Colonic mucosa (tissue), 4 donors: Measurements from ENCODE around the gene ETV5. TPM values are rescaled to one million over a fixed set of nuclear protein-coding genes. Genes with fewer than 3 reads are reported as not detected.

Source experiments
- DNase-seq: peaks from one replicate; pipeline ENCODE4 v3.0.0-alpha.2; 2020
- H3K27ac ChIP-seq: fragments of 200-600 bp; one replicate; pipeline ENCODE4 v1.8.0; 2021
- H3K27me3 ChIP-seq: fragments of 200-600 bp; one replicate; pipeline ENCODE4 v1.8.0; 2021
- H3K36me3 ChIP-seq: fragments of 200-600 bp; one replicate; pipeline ENCODE4 v1.8.0; 2021
- H3K4me1 ChIP-seq: fragments of 200-600 bp; one replicate; pipeline ENCODE4 v1.8.0; 2021; ENCODE audit warnings: mild to moderate bottlenecking
- H3K4me3 ChIP-seq: fragments of 200-600 bp; one replicate; pipeline ENCODE4 v1.8.0; 2021
- H3K9ac ChIP-seq, 2 donors: one replicate each; pipeline ENCODE4 v1.7.0; 2013; ENCODE audit warnings: control low read depth in 2 of 2, low read depth in 2 of 2, low read length in 2 of 2
- H3K9me3 ChIP-seq: fragments of 200-600 bp; one replicate; pipeline ENCODE4 v1.8.0; 2021
- intact Hi-C: fragments of 100-400 bp; cut with DNase I; formaldehyde crosslinking; loops from one replicate; pipeline ENCODE4 v1.14.1; 2022
- total RNA-seq, 2 donors: library from RNA; stranded (reverse); fragmentation: NEBNext Ultra II Directional in 1 of 2; extraction: Animal tissue kit (Norgen Biotek cat#: 25700) in 1 of 2; gene quantifications; one replicate each; pipeline ENCODE4 v1.2.1, GENCODE V29; 2021
- TF ChIP-seq, protein P1 (sequence below): fragments of 200-600 bp; IDR thresholded peaks from one replicate; pipeline ENCODE4 v1.8.0; 2022; ENCODE audit warnings: antibody characterized with exemption, mild to moderate bottlenecking
- donor health status: healthy.
- donor health status: DM: no; HTN: no; CAD: no.
- donor health status: DM: no; HTN: no; CAD: no.

The ETV5 gene
- total RNA-seq, 2 donors from 2014 or later = 3.1 TPM

DNA sequence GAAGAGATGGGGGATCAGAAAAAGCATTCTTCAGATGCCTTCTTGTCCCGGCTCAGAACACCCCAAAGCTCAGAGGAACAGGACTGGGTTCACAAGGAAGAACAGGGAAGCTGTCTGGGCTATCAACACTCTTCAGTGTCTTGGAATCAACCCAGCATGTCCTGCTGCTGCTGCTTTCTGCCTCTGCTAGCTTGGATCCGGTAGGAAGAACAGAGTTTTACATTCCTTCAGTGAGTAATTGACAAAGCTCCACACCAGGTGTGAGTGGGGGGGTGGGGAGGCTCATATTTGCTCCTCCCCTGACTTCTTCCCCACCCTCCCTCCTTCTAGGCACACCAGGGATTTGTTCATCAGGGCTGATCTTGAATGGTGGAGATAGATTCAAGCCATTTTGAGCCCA, 13.1 kb upstream of the ETV5 start:
- no peak overlapping the region for H3K9ac ChIP-seq
- no peaks in the 10 kb centered on the region for H3K4me1 ChIP-seq
- no peak overlapping the region for H3K4me3 ChIP-seq
- H3K36me3 ChIP-seq = no peaks in the 10 kb centered on the region
- H3K27me3 ChIP-seq = peaks cover under 1% of the 10 kb centered on the region
- intact Hi-C loops = no loop called here
- TF ChIP-seq, protein P1, sequence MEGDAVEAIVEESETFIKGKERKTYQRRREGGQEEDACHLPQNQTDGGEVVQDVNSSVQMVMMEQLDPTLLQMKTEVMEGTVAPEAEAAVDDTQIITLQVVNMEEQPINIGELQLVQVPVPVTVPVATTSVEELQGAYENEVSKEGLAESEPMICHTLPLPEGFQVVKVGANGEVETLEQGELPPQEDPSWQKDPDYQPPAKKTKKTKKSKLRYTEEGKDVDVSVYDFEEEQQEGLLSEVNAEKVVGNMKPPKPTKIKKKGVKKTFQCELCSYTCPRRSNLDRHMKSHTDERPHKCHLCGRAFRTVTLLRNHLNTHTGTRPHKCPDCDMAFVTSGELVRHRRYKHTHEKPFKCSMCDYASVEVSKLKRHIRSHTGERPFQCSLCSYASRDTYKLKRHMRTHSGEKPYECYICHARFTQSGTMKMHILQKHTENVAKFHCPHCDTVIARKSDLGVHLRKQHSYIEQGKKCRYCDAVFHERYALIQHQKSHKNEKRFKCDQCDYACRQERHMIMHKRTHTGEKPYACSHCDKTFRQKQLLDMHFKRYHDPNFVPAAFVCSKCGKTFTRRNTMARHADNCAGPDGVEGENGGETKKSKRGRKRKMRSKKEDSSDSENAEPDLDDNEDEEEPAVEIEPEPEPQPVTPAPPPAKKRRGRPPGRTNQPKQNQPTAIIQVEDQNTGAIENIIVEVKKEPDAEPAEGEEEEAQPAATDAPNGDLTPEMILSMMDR = no peak
- H3K9me3 ChIP-seq = no peaks in the 10 kb centered on the region
- DNase-seq = no peak
- no peak overlapping the region for H3K27ac ChIP-seq

DNA sequence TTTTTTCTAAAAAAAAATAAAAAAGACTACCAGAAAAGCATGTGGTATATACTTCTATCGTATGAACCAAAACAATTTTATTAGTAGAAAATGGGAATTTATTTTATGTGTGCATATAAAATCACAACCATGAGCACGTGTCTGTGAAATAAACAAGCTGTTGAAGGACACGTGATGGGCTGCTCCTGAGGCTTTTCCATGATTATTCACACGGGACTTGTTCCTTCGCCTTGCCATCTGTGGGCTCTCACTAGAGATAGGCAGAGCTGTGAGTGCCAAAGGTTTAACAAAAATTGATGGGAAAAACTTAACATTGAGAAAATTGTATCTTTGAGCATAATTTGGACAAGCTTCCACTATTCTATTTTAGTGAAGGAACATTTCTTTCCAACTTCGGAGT, 12.4 kb upstream of the ETV5 start:
- TF ChIP-seq, protein P1 = no peak
- peaks cover 3% of the 10 kb centered on the region for H3K27me3 ChIP-seq
- no peak for DNase-seq
- H3K9ac ChIP-seq = no peak overlapping the region
- H3K9me3 ChIP-seq = no peaks in the 10 kb centered on the region
- H3K4me3 ChIP-seq = no peak overlapping the region
- H3K27ac ChIP-seq = no peak overlapping the region
- no peaks in the 10 kb centered on the region for H3K36me3 ChIP-seq
- intact Hi-C loops = no loop called here
- H3K4me1 ChIP-seq = no peaks in the 10 kb centered on the region

DNA sequence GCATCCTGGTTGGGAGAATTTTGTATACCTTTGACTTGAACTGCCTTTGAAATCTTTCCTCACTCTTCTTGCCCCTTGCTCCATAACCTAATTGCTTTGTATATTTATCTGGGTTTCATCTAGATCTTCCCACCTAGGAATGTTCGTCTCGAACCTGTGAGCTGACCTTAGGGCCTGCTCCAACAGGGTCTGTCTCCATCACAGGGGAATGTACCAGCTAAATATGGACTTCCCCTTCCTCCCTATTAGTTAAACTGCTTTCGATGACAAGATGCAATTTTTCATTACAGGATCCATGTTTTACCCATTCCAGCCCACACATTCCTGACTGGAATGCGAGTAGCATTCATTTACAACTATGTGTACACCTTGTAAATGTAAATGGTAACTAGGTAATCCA, 10.6 kb upstream of the ETV5 start:
- H3K4me3 ChIP-seq = no peak overlapping the region
- no peaks in the 10 kb centered on the region for H3K36me3 ChIP-seq
- TF ChIP-seq, protein P1 = no peak
- H3K9ac ChIP-seq = no peak overlapping the region
- H3K27ac ChIP-seq = no peak overlapping the region
- H3K27me3 ChIP-seq = peaks cover 3% of the 10 kb centered on the region
- no peaks in the 10 kb centered on the region for H3K9me3 ChIP-seq
- intact Hi-C loops = no loop called here
- H3K4me1 ChIP-seq = no peaks in the 10 kb centered on the region
- no peak for DNase-seq

DNA sequence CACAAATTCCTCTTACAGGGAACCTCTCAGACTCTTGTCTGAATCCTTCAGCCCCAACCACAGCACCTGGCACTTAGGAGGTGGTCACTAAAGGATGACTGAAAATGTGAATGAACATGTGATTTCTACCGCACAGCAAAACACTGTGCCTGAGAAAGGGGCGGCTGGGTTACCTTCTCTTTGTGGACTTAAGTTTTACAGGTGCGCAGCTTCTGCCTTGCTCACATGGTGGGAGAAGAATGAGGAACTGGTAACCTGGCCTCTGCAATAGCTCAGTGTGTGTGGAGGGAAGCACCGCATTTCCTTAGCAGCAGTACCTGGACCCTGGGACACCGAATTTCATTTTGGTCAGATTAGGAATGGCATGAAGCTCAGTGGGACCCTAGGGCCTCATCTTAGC, 9.8 kb upstream of the ETV5 start:
- TF ChIP-seq, protein P1 = no peak
- Histone ChIP-seq H3K27me3 (peaks cover 3% of the 10 kb centered on the region), H3K9me3 (no peaks in the 10 kb centered on the region), H3K36me3 (no peaks in the 10 kb centered on the region), H3K4me1 (no peaks in the 10 kb centered on the region), H3K4me3 (no peak overlapping the region), H3K9ac (no peak overlapping the region), H3K27ac (no peak overlapping the region)
- DNase-seq = no peak
- intact Hi-C loops = no loop called here

DNA sequence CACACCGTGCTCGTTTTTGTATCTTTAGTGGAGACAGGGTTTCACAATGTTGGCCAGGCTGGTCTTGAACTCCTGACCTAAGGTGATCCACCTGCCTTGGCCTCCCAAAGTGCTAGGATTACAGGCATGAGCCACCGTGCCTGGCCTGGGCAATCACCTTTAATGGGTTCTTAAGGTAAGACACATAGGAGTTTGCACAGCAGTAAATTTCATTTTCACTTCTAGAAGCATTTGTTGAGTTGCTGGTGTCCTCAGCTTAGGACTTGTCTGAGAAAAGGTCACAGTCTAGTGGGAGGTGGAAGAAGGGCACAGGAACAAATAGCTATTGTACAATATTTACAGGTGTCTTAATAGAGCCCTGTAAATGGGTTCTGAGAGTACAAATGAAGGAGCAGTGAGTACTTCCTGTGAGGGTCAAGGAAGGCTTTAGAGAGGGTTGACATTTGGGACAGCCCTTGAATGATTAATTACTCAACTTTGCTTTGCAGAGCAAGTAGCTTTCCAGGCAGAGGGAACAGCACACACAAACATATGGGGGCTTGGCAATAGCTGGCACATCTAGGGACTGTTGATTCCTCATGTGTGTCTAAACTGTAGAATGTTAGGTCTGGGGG, 8.7 kb upstream of the ETV5 start:
- no peak for DNase-seq
- intact Hi-C loops = no loop called here
- Histone ChIP-seq H3K27me3 (peaks cover 4% of the 10 kb centered on the region), H3K9ac (no peak overlapping the region), H3K4me3 (no peak overlapping the region), H3K4me1 (no peaks in the 10 kb centered on the region), H3K36me3 (no peaks in the 10 kb centered on the region), H3K9me3 (no peaks in the 10 kb centered on the region), H3K27ac (no peak overlapping the region)
- TF ChIP-seq, protein P1 = no peak
